GM21515 (cell line): ENCODE results near the gene WNT6.

Source experiments
- ATAC-seq: cut with Tn5 transposase; IDR thresholded peaks from one replicate; pipeline ENCODE4 v1.9.1; 2021; ENCODE audit not compliant: unreplicated experiment

The WNT6 gene

GRCh38 chr2:218877331-218877730 lies 17.7 kb downstream of the WNT6 start:
- ATAC-seq, result no peak

GRCh38 chr2:218877891-218878290 lies 18.3 kb downstream of the WNT6 start:
- ATAC-seq, result no peak

GRCh38 chr2:218878486-218878885 lies 18.9 kb downstream of the WNT6 start:
- ATAC-seq, result no peak

GRCh38 chr2:218878926-218879761 lies 19.5 kb downstream of the WNT6 start:
- ATAC-seq, result no peak

GRCh38 chr2:218879776-218880101 lies 20.1 kb downstream of the WNT6 start:
- no peak for ATAC-seq

- peak; percentile 66 for ATAC-seq
Observed at GRCh38 chr2:218880102-218880858, 20.7 kb downstream of the WNT6 start, which contains the start of gene WNT10A. WNT10A (plus strand) TSS chr2:218880852; CDS start chr2:218880996, 144 bp downstream.

- ATAC-seq, result no peak
Observed at GRCh38 chr2:218880859-218881594, 21.4 kb downstream of the WNT6 start.

- no peak for ATAC-seq
Observed at GRCh38 chr2:218881744-218882460, 22.3 kb downstream of the WNT6 start.

- no peak for ATAC-seq
Observed at GRCh38 chr2:218882461-218882816, 22.8 kb downstream of the WNT6 start.

GRCh38 chr2:218882866-218883366 lies 23.3 kb downstream of the WNT6 start:
- no peak for ATAC-seq

GRCh38 chr2:218883491-218884490 lies 24.2 kb downstream of the WNT6 start:
- ATAC-seq, result no peak

- ATAC-seq, result no peak
Observed at GRCh38 chr2:218884519-218884918, 24.9 kb downstream of the WNT6 start.

- peak; percentile 51 for ATAC-seq
Observed at GRCh38 chr2:218885981-218886947, 26.7 kb downstream of the WNT6 start.

- no peak for ATAC-seq
Observed at GRCh38 chr2:218887079-218887478, 27.5 kb downstream of the WNT6 start.

GRCh38 chr2:218888341-218888740 lies 28.7 kb downstream of the WNT6 start:
- no peak for ATAC-seq

- no peak for ATAC-seq
Observed at GRCh38 chr2:218889937-218890336, 30.3 kb downstream of the WNT6 start.

- ATAC-seq, result no peak
Observed at GRCh38 chr2:218890369-218890768, 30.8 kb downstream of the WNT6 start.
